Erythroblast (primary cell): Measurements from ENCODE around the gene OR7C1.

ENCODE experiments used
- DNase-seq, 2 experiments: peaks; one replicate each; lab custom pipeline; 2025; lab: John Stamatoyannopoulos, UW
- GATA1 ChIP-seq: IDR thresholded peaks from 2 replicates; pipeline ENCODE4 v1.6.1; 2011; ENCODE audit warnings: low read depth, mild to moderate bottlenecking, control low read depth, low read length, moderate library complexity
- POLR2A ChIP-seq: IDR thresholded peaks from 2 replicates; pipeline ENCODE4 v1.6.1; 2011; ENCODE audit warnings: mild to moderate bottlenecking, low read length

The OR7C1 gene

DNA sequence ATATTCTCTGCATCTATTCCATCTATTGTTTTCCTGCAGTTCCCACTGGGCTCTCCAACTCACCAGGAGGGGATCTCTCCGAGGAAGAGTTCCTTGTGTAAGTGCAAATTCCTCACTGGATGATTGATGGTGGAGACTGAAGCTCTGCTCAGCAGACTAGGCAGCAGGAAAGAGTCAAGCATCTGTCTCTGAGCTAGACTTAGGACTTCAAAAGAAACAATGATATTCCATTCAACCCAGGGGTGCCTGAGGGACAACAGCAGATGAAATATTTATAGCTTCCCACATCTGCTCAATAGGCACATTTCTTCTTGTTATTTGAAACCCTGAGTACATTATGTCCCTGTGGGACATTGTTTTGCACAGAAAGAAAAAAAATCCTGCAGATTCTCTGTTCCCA is at the start of gene OR7C1, which contains the start of gene OR7A5:
TSS of gene OR7C1 (minus strand) at position 175 of the 400 bp plus-strand sequence. CDS start 35,049 bp downstream, outside the sequence.
TSS of gene OR7A5 (minus strand) at position 175 of the 400 bp plus-strand sequence. CDS start 6,944 bp downstream, outside the sequence.
- no peak for TF ChIP-seq POLR2A
- no peak for TF ChIP-seq GATA1
- DNase-seq: no peak

DNA sequence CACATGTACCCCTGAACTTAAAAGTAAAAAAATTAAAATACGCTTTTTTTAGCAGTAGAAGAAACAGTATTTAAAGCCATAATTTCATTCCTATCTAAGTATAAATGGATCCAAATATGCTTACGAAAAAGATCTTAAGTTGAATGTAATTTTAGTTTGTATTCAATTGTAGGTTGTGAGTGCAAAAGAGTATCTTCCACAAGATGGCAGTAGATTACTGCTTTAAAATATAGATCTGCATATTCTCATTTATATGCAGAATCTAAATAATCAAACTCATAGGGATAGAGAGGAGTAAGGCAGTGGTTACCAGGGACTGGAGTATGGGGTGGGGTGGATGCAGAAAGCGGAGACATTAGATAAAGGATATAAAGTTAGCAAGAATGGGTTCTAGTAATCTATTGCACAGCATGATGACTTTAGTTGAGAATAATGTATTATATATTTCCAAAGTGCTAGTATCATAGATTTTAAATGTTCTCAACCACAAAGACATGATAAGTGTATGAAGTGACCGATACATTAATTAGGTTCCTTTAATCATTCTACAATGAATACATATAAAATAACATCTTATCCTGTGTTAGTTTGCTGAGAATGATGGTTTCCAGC is 36.7 kb upstream of the OR7C1 start:
- TF ChIP-seq POLR2A (no peak), GATA1 (no peak)
- DNase-seq: peak; percentile 31 to 52

- DNase-seq: no peak
- TF ChIP-seq POLR2A (no peak), GATA1 (no peak)
These were observed 33.5 kb upstream of the OR7C1 start for GRCh38 chr19:14868497-14868896.

- TF ChIP-seq GATA1: no peak
- no peak for TF ChIP-seq POLR2A
- DNase-seq: no peak
These were observed 13.8 kb upstream of the OR7C1 start, which contains the start of gene OR7A10 for GRCh38 chr19:14848822-14849221. Gene OR7A10 (minus strand): TSS chr19:14848922. CDS start chr19:14841877, 7,045 bp downstream.

- no peak for TF ChIP-seq POLR2A
- no peak for TF ChIP-seq GATA1
- no peak for DNase-seq
These were observed 8.6 kb upstream of the OR7C1 start for GRCh38 chr19:14843578-14843977.

DNA sequence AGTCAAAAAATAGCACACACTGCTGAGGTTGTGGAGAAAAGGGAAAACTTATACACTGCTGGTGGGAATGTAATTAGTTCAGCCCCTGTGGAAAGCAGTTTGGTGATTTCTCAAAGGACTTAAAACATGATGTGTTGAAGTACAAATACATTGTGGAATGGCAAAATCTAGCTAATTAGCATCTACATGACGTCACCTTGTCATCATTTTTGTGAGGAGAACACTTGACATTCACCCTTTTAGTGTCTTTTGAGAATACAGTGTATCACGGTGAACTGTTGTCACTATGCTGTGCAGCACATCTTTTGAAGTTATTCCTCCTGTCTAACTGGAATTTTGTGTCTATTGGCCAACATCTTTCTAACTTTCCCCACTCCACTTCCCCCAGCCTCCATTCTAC is 8.2 kb upstream of the OR7C1 start:
- TF ChIP-seq POLR2A: no peak
- no peak for TF ChIP-seq GATA1
- DNase-seq: no peak

- TF ChIP-seq POLR2A: no peak
These were observed 5.2 kb upstream of the OR7C1 start for GRCh38 chr19:14840206-14840605.

GRCh38 chr19:14837391-14837790 is 2.4 kb upstream of the OR7C1 start:
- no peak for DNase-seq
- TF ChIP-seq GATA1 (no peak), POLR2A (no peak)

More at GRCh38 chr19:14840206-14840605, 5.2 kb upstream of the OR7C1 start:
- DNase-seq: no peak

DNA sequence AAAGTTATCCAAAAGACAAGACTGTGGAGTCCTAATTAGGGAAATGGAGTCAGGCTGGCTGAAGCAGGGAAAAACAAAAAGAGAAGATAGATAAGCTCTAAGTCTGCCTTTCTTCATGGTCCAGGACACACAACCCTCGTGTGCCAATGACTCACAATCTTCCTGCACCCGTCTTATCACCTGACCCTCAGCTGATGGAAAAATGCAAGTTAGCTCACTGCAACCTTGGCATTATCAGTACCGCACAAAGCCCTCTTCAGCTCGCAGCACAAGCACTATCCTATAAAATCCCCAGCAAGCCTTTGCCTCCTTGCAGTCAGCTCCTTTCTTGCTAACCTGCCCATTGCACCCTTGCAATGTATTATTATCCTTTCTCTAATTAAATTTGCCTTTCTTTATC is 4.3 kb downstream of the OR7C1 start:
- peak; percentile 43 to 83 for DNase-seq
- TF ChIP-seq GATA1 (no peak), POLR2A (peak; percentile 48)

GRCh38 chr19:14826006-14826405 is 9.0 kb downstream of the OR7C1 start:
- DNase-seq: no peak
- TF ChIP-seq GATA1 (no peak), POLR2A (no peak)

DNA sequence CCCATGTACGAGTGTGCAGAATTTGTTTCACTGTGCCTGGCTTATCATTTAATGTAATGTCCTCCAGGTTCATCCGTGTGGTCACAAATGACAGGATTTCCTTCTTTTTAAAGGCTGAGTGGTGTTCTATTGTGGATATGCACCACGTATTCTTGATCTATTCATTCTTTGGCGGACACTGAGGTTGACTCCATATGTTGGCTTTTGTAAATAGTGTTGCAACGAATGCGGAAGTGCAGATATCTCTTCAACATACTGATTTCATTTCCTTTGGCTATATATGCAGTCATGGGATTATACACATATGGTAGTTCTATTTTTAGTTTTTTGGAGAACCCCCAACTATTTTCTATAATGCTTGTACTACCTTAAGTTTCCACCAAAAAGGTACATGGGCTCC is 13.0 kb downstream of the OR7C1 start:
- DNase-seq: no peak
- TF ChIP-seq GATA1 (no peak), POLR2A (no peak)

GRCh38 chr19:14818588-14818987 is 16.4 kb downstream of the OR7C1 start:
- TF ChIP-seq GATA1: no peak
- TF ChIP-seq POLR2A: no peak
- no peak for DNase-seq

DNA sequence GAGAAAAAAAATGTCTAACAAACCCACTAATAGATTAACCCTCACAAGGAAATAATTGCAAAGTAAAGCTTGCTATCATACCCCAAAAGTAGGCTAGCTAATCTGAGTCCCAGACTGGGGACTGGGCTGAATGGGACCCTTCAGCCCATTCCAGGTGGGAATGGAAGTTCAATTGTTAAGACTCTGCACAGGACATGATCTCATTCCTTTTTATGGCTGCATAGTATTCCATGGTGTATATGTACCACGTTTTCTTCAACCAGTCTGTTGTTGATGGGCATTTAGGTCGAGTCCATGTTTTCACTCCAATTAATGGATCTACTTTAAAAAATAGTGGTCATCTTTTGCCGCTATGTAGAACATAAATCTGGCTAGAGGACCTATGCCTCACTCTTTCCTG is 17.9 kb downstream of the OR7C1 start:
- TF ChIP-seq GATA1 (no peak), POLR2A (no peak)

GRCh38 chr19:14814982-14815652 is 19.9 kb downstream of the OR7C1 start:
- TF ChIP-seq POLR2A: no peak
- TF ChIP-seq GATA1: no peak
- no peak for DNase-seq

More for the DNA sequence above, 17.9 kb downstream of the OR7C1 start:
- no peak for DNase-seq

DNA sequence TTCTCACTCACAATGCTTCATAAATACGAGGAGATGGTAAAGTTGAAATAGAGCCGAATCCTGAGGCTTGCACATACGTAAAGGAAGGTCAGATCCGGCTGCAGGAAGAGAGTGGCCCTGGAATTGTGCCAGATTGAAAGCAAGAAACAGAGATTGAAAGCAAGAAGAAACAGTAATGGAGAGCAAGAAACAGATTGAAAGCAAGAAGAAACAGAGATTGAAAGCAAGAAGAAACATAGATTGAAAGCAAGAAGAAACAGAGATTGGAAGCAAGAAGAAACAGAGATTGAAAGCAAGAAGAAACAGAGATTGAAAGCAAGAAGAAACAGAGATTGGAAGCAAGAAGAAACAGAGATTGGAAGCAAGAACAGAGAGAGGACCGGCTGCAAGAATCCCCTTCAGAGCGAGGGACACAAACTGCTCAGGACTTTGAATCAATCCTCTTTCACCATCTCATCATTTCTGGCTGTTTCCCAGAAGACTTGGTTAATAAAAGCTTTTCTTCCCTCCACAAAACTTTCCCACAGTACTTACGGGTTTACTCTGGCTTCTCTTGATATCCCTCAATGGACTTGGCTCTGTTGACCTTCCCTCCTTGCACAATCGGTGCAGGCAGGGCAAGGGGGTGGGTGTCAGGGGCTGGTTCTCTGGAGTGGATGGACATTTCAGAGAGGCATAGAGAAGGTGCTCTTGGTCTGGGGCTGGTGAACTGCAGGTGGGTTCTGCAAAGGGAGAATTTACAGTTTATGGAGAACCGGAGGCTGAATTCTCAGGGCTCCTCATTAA is 25.5 kb downstream of the OR7C1 start:
- DNase-seq: no peak
- no peak for TF ChIP-seq POLR2A
- no peak for TF ChIP-seq GATA1

GRCh38 chr19:14804765-14805164 is 30.2 kb downstream of the OR7C1 start:
- DNase-seq: no peak
- TF ChIP-seq POLR2A: no peak
- TF ChIP-seq GATA1: no peak
